Measurements from ENCODE around the gene G6PD. TPM values are rescaled to one million over a fixed set of nuclear protein-coding genes. Genes with fewer than 3 reads are reported as not detected.
"Not testable (repeated sequence)": the region's sequence is repeated elsewhere in the genome, so short reads cannot be mapped to it uniquely, and the experiment has no call there.

Gene G6PD
- total RNA-seq, 1 donor from 2014 or later, result 10.4 TPM

- no peak for ATAC-seq
- intact Hi-C loops (cut with micrococcal nuclease), result no loop called here
- DNase-seq, result no peak
These were observed 27.3 kb downstream of the G6PD start for GRCh38 chrX:154519389-154519788.

GRCh38 chrX:154517101-154517781 lies 29.4 kb downstream of the G6PD start:
- DNase-seq (peak; percentile 44), ATAC-seq (peak; percentile 1)
- intact Hi-C loops (cut with micrococcal nuclease), result no loop called here

- intact Hi-C loops (cut with micrococcal nuclease), result no loop called here
- DNase-seq, result no peak
- peak; percentile 67 for ATAC-seq
These were observed 30.0 kb downstream of the G6PD start for GRCh38 chrX:154516656-154517100.

GRCh38 chrX:154515966-154516655 lies 30.5 kb downstream of the G6PD start, which contains the start of gene FAM3A:
TSS of gene FAM3A (minus strand) at chrX:154516232. CDS start at chrX:154515772, 460 bp downstream.
- ATAC-seq (peak; percentile 95), DNase-seq (peak; percentile 95)
- intact Hi-C loops (cut with micrococcal nuclease), result no loop called here

GRCh38 chrX:154515090-154515965 lies 31.3 kb downstream of the G6PD start:
- DNase-seq (peak; percentile 66), ATAC-seq (peak; percentile 2)
- intact Hi-C loops (cut with micrococcal nuclease), result no loop called here

GRCh38 chrX:154513716-154514115 lies 32.9 kb downstream of the G6PD start:
- DNase-seq (no peak), ATAC-seq (no peak)
- intact Hi-C loops (cut with micrococcal nuclease), result no loop called here

- intact Hi-C loops (cut with micrococcal nuclease), result no loop called here
- no peak for DNase-seq
- ATAC-seq, result no peak
These were observed 33.6 kb downstream of the G6PD start for GRCh38 chrX:154512879-154513553.

GRCh38 chrX:154511761-154512160 lies 34.9 kb downstream of the G6PD start:
- ATAC-seq (no peak), DNase-seq (no peak)
- intact Hi-C loops (cut with micrococcal nuclease), result no loop called here

GRCh38 chrX:154509455-154509854 lies 37.2 kb downstream of the G6PD start:
- no peak for DNase-seq
- intact Hi-C loops (cut with micrococcal nuclease), result no loop called here
- ATAC-seq, result no peak

GRCh38 chrX:154508384-154508745 lies 38.3 kb downstream of the G6PD start:
- ATAC-seq, result no peak
- intact Hi-C loops (cut with micrococcal nuclease), result no loop called here
- no peak for DNase-seq

GRCh38 chrX:154507673-154508383 lies 38.8 kb downstream of the G6PD start:
- intact Hi-C loops (cut with micrococcal nuclease), result no loop called here
- ATAC-seq, result no peak
- no peak for DNase-seq

- intact Hi-C loops (cut with micrococcal nuclease), result no loop called here
- ATAC-seq, result no peak
These were observed 39.9 kb downstream of the G6PD start for GRCh38 chrX:154506483-154507332.

GRCh38 chrX:154505734-154506133 lies 40.9 kb downstream of the G6PD start:
- ATAC-seq (no peak), DNase-seq (no peak)
- intact Hi-C loops (cut with micrococcal nuclease), result no loop called here

More at GRCh38 chrX:154506483-154507332, 39.9 kb downstream of the G6PD start:
- no peak for DNase-seq

- ATAC-seq, result no peak
- DNase-seq, result no peak
- intact Hi-C loops (cut with micrococcal nuclease), result no loop called here
These were observed 43.7 kb downstream of the G6PD start for GRCh38 chrX:154502989-154503388.

- DNase-seq (no peak), ATAC-seq (no peak)
- intact Hi-C loops (cut with micrococcal nuclease), result no loop called here
These were observed 44.5 kb downstream of the G6PD start for GRCh38 chrX:154502098-154502497.

- ATAC-seq; intact Hi-C loops (cut with micrococcal nuclease); DNase-seq: not testable (repeated sequence)
These were observed 45.2 kb downstream of the G6PD start for GRCh38 chrX:154501423-154501822.

GRCh38 chrX:154496591-154497137 lies 50.0 kb downstream of the G6PD start:
- intact Hi-C loops (cut with micrococcal nuclease); DNase-seq; ATAC-seq: not testable (repeated sequence)
